ENCODE data around the gene GJB3. TPM values are rescaled to one million over a fixed set of nuclear protein-coding genes. Genes with fewer than 3 reads are reported as not detected.

The GJB3 gene
- total RNA-seq, 1 experiment from 2014 or later, result 0.96 TPM

DNA sequence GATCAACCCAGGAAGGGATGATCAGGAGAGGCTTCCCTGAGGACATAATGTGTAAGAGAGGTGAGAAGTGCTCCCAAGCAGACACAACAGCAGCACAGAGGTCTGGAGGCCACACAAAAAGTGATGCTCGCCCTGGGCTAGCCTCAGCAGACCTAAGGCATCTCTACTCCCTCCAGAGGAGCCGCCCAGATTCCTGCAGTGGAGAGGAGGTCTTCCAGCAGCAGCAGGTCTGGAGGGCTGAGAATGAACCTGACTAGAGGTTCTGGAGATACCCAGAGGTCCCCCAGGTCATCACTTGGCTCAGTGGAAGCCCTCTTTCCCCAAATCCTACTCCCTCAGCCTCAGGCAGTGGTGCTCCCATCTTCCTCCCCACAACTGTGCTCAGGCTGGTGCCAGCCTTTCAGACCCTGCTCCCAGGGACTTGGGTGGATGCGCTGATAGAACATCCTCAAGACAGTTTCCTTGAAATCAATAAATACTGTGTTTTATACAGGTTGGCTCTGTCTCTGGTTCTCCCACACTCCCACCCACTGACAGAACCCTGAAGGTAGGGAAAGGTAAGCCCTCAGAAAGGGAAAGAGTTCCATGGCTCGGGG lies 5.0 kb downstream of the GJB3 start:
- H3K9me3 Mint-ChIP-seq, result no peaks in the 10 kb centered on the region; a peak in 1 of 5 replicates
- no peak overlapping the region for H4K91ac ChIP-seq (ENCODE audit: insufficient read length, low read depth, low read length)
- no peak overlapping the region for H3K23ac ChIP-seq (ENCODE audit: insufficient read length, low read depth, low read length)
- no peak overlapping the region for H2BK15ac ChIP-seq (ENCODE audit: low read depth, low read length)
- H3K18ac ChIP-seq (ENCODE audit: insufficient read length, low read depth, low read length), result no peak overlapping the region
- no peak overlapping the region for H3K4me2 ChIP-seq (ENCODE audit: insufficient read depth, insufficient read length, low read length)
- H3K9me3 ChIP-seq (ENCODE audit: control insufficient read depth, low read depth, low read length), result no peaks in the 10 kb centered on the region
- no peak overlapping the region for H2BK20ac ChIP-seq (ENCODE audit: low read depth, low read length, poor library complexity, severe bottlenecking)
- H3K36me3 Mint-ChIP-seq (ENCODE audit: insufficient read depth in 1 of 3, low read depth in 3 of 3), result no peaks in the 10 kb centered on the region
- H3K79me1 ChIP-seq (ENCODE audit: insufficient read depth, low read depth, low read length, poor library complexity, severe bottlenecking), result no peaks in the 10 kb centered on the region
- H3K27me3 ChIP-seq (ENCODE audit: insufficient read depth, low read length), result peaks cover 2% of the 10 kb centered on the region; the same call in 1 of the 2 replicates
- H2BK12ac ChIP-seq (ENCODE audit: insufficient read length, low read depth, low read length), result no peak overlapping the region
- no peak overlapping the region for H3K56ac ChIP-seq (ENCODE audit: insufficient read length, low read depth, low read length)
- no peak overlapping the region for H2BK120ac ChIP-seq (ENCODE audit: low read depth, low read length, poor library complexity, severe bottlenecking)
- no peak overlapping the region for H3K4ac ChIP-seq (ENCODE audit: low read depth, low read length)
- no peaks in the 10 kb centered on the region for H3K79me2 ChIP-seq (ENCODE audit: insufficient read depth, low read length)
- no peaks in the 10 kb centered on the region for H4K20me1 ChIP-seq (ENCODE audit: control insufficient read depth, insufficient read depth, insufficient read length)
- no peak overlapping the region for H2AK5ac ChIP-seq (ENCODE audit: insufficient read length, low read length)
- H3K23me2 ChIP-seq (ENCODE audit: insufficient read length, low read depth, low read length, poor library complexity, severe bottlenecking), result peaks cover 12% of the 10 kb centered on the region
- H3K27me3 Mint-ChIP-seq (ENCODE audit: low read depth), result peaks cover 31% of the 10 kb centered on the region
- peaks cover 12 to 13% of the 10 kb centered on the region in 2 experiments for H3K4me1 Mint-ChIP-seq
- H3K14ac ChIP-seq (ENCODE audit: insufficient read depth, low read length), result no peak overlapping the region
- no peak overlapping the region for H3K9ac ChIP-seq (ENCODE audit: extremely low read depth, insufficient read length, low read length)
- DNase-seq, result no peak
- H4K8ac ChIP-seq (replicated peaks; ENCODE audit: insufficient read length, low read depth, low read length), result no peak overlapping the region
- no peak overlapping the region for H3K27ac ChIP-seq (ENCODE audit: insufficient read length, low read depth, low read length)
- no peak overlapping the region for H3K4me3 Mint-ChIP-seq
- TF ChIP-seq, protein P1, sequence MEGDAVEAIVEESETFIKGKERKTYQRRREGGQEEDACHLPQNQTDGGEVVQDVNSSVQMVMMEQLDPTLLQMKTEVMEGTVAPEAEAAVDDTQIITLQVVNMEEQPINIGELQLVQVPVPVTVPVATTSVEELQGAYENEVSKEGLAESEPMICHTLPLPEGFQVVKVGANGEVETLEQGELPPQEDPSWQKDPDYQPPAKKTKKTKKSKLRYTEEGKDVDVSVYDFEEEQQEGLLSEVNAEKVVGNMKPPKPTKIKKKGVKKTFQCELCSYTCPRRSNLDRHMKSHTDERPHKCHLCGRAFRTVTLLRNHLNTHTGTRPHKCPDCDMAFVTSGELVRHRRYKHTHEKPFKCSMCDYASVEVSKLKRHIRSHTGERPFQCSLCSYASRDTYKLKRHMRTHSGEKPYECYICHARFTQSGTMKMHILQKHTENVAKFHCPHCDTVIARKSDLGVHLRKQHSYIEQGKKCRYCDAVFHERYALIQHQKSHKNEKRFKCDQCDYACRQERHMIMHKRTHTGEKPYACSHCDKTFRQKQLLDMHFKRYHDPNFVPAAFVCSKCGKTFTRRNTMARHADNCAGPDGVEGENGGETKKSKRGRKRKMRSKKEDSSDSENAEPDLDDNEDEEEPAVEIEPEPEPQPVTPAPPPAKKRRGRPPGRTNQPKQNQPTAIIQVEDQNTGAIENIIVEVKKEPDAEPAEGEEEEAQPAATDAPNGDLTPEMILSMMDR (conservative IDR thresholded peaks at IDR 0.05), result no peak
- no peak overlapping the region for H2AFZ ChIP-seq (ENCODE audit: low read length)
- H3K4me1 ChIP-seq (ENCODE audit: insufficient read depth, low read length), result 0 out of 2 replicates have a peak, but pooled peaks cover 3% of the 10 kb centered on the region
- H3K27ac Mint-ChIP-seq, result no peak overlapping the region
- no peak overlapping the region for H3T11ph ChIP-seq (ENCODE audit: low read length)
- no CpG with 5 or more reads among the region's 4 CpGs for WGBS (ENCODE audit: extremely low coverage, insufficient read length, low lambda C conversion rate)
- no peak overlapping the region for H2BK5ac ChIP-seq (ENCODE audit: insufficient read length, low read length)
- H4K5ac ChIP-seq (ENCODE audit: insufficient read length, low read depth, low read length), result no peak overlapping the region
